AG04450 (cell line): ENCODE measurements around the gene TMEM145. TPM values are rescaled to one million over a fixed set of nuclear protein-coding genes. Genes with fewer than 3 reads are reported as not detected.

Experiments
- CTCF ChIA-PET: fragments of 300-600, 350-600 bp; formaldehyde crosslinking; extraction: SDS; loops from one replicate; lab custom pipeline; 2022; ENCODE audit warnings: antibody characterized with exemption, inconsistent platforms; lab: Charles Lee
- POLR2A ChIA-PET: fragments of 350-600 bp; formaldehyde crosslinking; extraction: SDS; loops from one replicate; lab custom pipeline; 2021; ENCODE audit warnings: antibody characterized with exemption, inconsistent platforms; lab: Yijun Ruan, JAX
- DNase-seq: peaks from one replicate; pipeline ENCODE4 v3.0.0-alpha.2; 2011; ENCODE audit warnings: low read depth, low spot score
- H3K27ac ChIP-seq: one replicate; pipeline ENCODE4 v1.5.1; 2012; ENCODE audit warnings: low read depth, low read length, control low read depth
- H3K27me3 ChIP-seq: one replicate; pipeline ENCODE4 v1.6.0; 2012; ENCODE audit warnings: low read length; ENCODE audit not compliant: control insufficient read depth, insufficient read depth
- H3K4me3 ChIP-seq: 2 replicates; pipeline ENCODE4 v1.5.1; 2011; ENCODE audit warnings: mild to moderate bottlenecking, low read depth, low read length, control low read depth
- H3K9me3 ChIP-seq: 2 replicates; pipeline ENCODE4 v1.5.1; 2012; ENCODE audit warnings: low read length; ENCODE audit not compliant: control insufficient read depth, insufficient read depth
- CTCF ChIP-seq: IDR thresholded peaks from 2 replicates; pipeline ENCODE4 v1.5.1; 2011; ENCODE audit warnings: low read depth, low read length, control low read depth, inconsistent platforms
- polyA plus RNA-seq: library from polyadenylated mRNA; depleted of rRNA; stranded (reverse); fragments of >200 nt; gene quantifications from 2 replicates; pipeline ENCODE4 v1.2.3, GENCODE V29; 2011

TMEM145 gene
- polyA plus RNA-seq, 1 experiment: not detected

DNA sequence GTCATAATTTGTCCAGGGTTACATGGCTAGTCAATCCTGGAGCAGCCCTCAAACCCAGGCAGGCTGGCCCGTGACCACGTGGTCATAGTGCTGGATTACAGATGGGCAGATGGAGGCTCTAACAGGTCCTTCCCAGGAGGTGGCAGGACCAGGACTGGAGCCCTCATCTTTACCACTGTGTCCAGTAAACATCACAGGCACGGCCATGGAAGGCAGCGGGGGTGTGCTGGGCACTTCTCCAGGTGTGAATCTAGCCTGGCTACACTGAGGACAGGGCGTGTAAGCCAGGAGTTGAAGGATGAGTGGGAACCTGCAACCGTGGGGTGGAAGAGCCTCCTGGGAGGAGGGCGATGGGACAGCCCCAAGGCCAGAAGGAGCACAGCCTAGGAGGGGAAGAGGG is 38.0 kb upstream of the TMEM145 start:
- no peak for DNase-seq
- Histone ChIP-seq H3K9me3 (no peaks in the 10 kb centered on the region; the same call in 1 of the 2 replicates), H3K4me3 (no peak overlapping the region), H3K27me3 (no peaks in the 10 kb centered on the region), H3K27ac (no peak overlapping the region)
- ChIA-PET POLR2A (interaction anchor here (0.6 kb wide), 1 partner anchor 17 kb away, joined by 3 read pairs; no protein-coding TSS in a partner anchor), CTCF (interaction anchor here (0.9 kb wide), 1 partner anchor 28 kb away, joined by 3 read pairs; no protein-coding TSS in a partner anchor)
- no peak for TF ChIP-seq CTCF

GRCh38 chr19:42275517-42275916 is 37.6 kb upstream of the TMEM145 start:
- ChIA-PET POLR2A (no interaction called here), CTCF (interaction anchor here (0.9 kb wide), 1 partner anchor 29 kb away, joined by 3 read pairs; no protein-coding TSS in a partner anchor)
- no peak for DNase-seq
- H3K27ac ChIP-seq: no peak overlapping the region
- H3K27me3 ChIP-seq: no peaks in the 10 kb centered on the region
- no peaks in the 10 kb centered on the region; the same call in 1 of the 2 replicates for H3K9me3 ChIP-seq
- TF ChIP-seq CTCF: no peak
- H3K4me3 ChIP-seq: no peak overlapping the region

- ChIA-PET POLR2A (no interaction called here), CTCF (interaction anchor here (5.1 kb wide), 1 partner anchor 32 kb away, joined by 118 read pairs; the partner anchor contains the start of gene GSK3A)
- no peak overlapping the region for H3K4me3 ChIP-seq
- TF ChIP-seq CTCF: no peak
- no peak overlapping the region for H3K27ac ChIP-seq
- no peaks in the 10 kb centered on the region; the same call in 1 of the 2 replicates for H3K9me3 ChIP-seq
- DNase-seq: no peak
- H3K27me3 ChIP-seq: no peaks in the 10 kb centered on the region
Observed at GRCh38 chr19:42276284-42276683, 36.8 kb upstream of the TMEM145 start.

DNA sequence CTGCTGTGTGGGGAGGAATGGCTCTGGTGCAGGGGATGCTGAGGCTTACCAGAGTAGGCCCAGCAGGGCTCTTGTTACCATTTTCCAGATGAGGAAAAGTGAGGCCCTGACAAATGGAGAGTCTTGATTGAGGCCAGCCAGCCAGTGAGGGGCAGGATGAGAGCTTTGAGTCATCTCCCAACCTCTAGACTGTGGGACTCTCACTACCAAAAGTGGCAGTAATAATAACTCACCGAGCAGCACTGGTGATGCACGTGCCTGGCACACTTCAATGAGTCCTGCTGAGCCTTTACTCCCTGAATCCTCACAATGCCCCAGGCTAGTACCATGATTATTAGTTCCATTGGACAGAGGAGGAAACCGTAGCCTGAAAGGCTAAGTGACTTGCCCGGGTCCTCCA is 36.3 kb upstream of the TMEM145 start:
- no peak overlapping the region for H3K27ac ChIP-seq
- no peaks in the 10 kb centered on the region for H3K27me3 ChIP-seq
- no peak for TF ChIP-seq CTCF
- POLR2A ChIA-PET: no interaction called here
- no peaks in the 10 kb centered on the region; the same call in 1 of the 2 replicates for H3K9me3 ChIP-seq
- no peak for DNase-seq
- CTCF ChIA-PET: interaction anchor here (5.1 kb wide), 1 partner anchor 32 kb away, joined by 118 read pairs; the partner anchor contains the start of gene GSK3A
- no peak overlapping the region for H3K4me3 ChIP-seq

- H3K9me3 ChIP-seq: no peaks in the 10 kb centered on the region; the same call in 1 of the 2 replicates
- no peak overlapping the region for H3K4me3 ChIP-seq
- no peak for DNase-seq
- H3K27ac ChIP-seq: peak overlapping the region; percentile 52
- no peak for TF ChIP-seq CTCF
- ChIA-PET POLR2A (interaction anchor here (0.9 kb wide), 1 partner anchor 31 kb away, joined by 3 read pairs; no protein-coding TSS in a partner anchor), CTCF (interaction anchor here (1.6 to 5.1 kb wide), 4 partner anchors 18 to 170 kb away, joined by 4 to 118 read pairs (median 8); partner anchors contain the start of gene GSK3A)
- H3K27me3 ChIP-seq: no peaks in the 10 kb centered on the region
Observed at GRCh38 chr19:42277821-42278451, 35.2 kb upstream of the TMEM145 start.
